Endothelial cell of umbilical vein (primary cell): ENCODE results near the gene SLC7A8. TPM values are rescaled to one million over a fixed set of nuclear protein-coding genes. Genes with fewer than 3 reads are reported as not detected.

Experiments
- BruUV-seq: library from RNA; stranded (reverse); fragments of 400-500 nt; replicated peaks from 2 replicates; lab custom pipeline; 2021; lab: Mats Ljungman, UMichigan
- CTCF ChIA-PET: fragments of 300-600, 350-600 bp; sonication (Branson Sonifier 250); formaldehyde crosslinking; loops from one replicate; lab custom pipeline; 2021; ENCODE audit warnings: antibody characterized with exemption, inconsistent platforms; lab: Charles Lee
- POLR2A ChIA-PET: fragments of 300-600, 350-600 bp; sonication (Branson Sonifier 250); formaldehyde crosslinking; loops from one replicate; lab custom pipeline; 2021; ENCODE audit warnings: antibody characterized with exemption, inconsistent platforms; lab: Charles Lee
- DNase-seq: peaks from one replicate; pipeline ENCODE4 v3.0.0-alpha.2; 2011; ENCODE audit warnings: low read depth, low spot score
- FAIRE-seq: peaks from 2 replicates; lab custom pipeline; 2011; peaks lifted over from hg19 to GRCh38; lab: Jason Lieb, UNC
- H2AFZ ChIP-seq: 2 replicates; pipeline ENCODE4 v1.6.0; 2012; ENCODE audit warnings: low read depth, low read length, control low read depth, inconsistent platforms
- H3K27ac ChIP-seq: 2 replicates; pipeline ENCODE4 v1.5.1; 2011; ENCODE audit warnings: low read depth, mild to moderate bottlenecking, control low read depth, low read length, moderate library complexity; ENCODE audit not compliant: insufficient read depth
- H3K27me3 ChIP-seq, 2 experiments: 2 replicates each; pipeline versions ENCODE4 v1.6.0 to v1.6.1; 2011; ENCODE audit warnings: low read length in 2 of 2, mixed read lengths in 1 of 2; ENCODE audit not compliant: control insufficient read depth in 2 of 2, insufficient read depth in 2 of 2
- H3K36me3 ChIP-seq, 2 experiments: 2 replicates in 1 of 2; 3 replicates in 1 of 2; pipeline ENCODE4 v1.5.1; 2011; ENCODE audit warnings: low read length in 2 of 2, mild to moderate bottlenecking in 1 of 2, moderate library complexity in 1 of 2; ENCODE audit not compliant: control insufficient read depth in 2 of 2, insufficient read depth in 2 of 2; ENCODE audit errors: extremely low read depth in 1 of 2
- H3K4me1 ChIP-seq: 3 replicates; pipeline ENCODE4 v1.5.1; 2011; ENCODE audit warnings: mild to moderate bottlenecking, low read length; ENCODE audit not compliant: control insufficient read depth, insufficient read depth; ENCODE audit errors: extremely low read depth
- H3K4me2 ChIP-seq: 2 replicates; pipeline ENCODE4 v1.6.1; 2011; ENCODE audit warnings: low read length, control low read depth, mixed read lengths; ENCODE audit not compliant: insufficient read depth
- H3K4me3 ChIP-seq, 3 experiments: fragments of 200-600 bp in 1 of 3; sonication (generic), shearing (Covaris generic) in 1 of 3; replicated peaks in 1 of 3; 2 replicates each; pipeline ENCODE4 v1.5.1; 2011 to 2016; ENCODE audit warnings: control low read depth in 3 of 3, low read length in 3 of 3, mild to moderate bottlenecking in 2 of 3, inconsistent platforms in 1 of 3, low read depth in 1 of 3, moderate library complexity in 1 of 3; ENCODE audit not compliant: insufficient read depth in 1 of 3
- H3K79me2 ChIP-seq: 2 replicates; pipeline ENCODE4 v1.6.0; 2012; ENCODE audit warnings: low read length, inconsistent platforms; ENCODE audit not compliant: control insufficient read depth, insufficient read depth
- H3K9ac ChIP-seq: replicated peaks from 2 replicates; pipeline ENCODE3; 2011; ENCODE audit warnings: low read length, control low read depth; ENCODE audit not compliant: insufficient read depth; ENCODE audit errors: extremely low read depth
- H3K9me1 ChIP-seq: replicated peaks from 3 replicates; pipeline ENCODE4 v1.6.0; 2011; ENCODE audit warnings: mild to moderate bottlenecking, low read length; ENCODE audit not compliant: control insufficient read depth, insufficient read depth; ENCODE audit errors: extremely low read depth
- H3K9me3 ChIP-seq: replicated peaks from 2 replicates; pipeline ENCODE4 v1.5.1; 2012; ENCODE audit warnings: low read length, inconsistent platforms; ENCODE audit not compliant: control insufficient read depth, insufficient read depth
- H4K20me1 ChIP-seq: replicated peaks from 2 replicates; pipeline ENCODE3; 2011; ENCODE audit warnings: mild to moderate bottlenecking, low read length; ENCODE audit not compliant: control insufficient read depth, insufficient read depth; ENCODE audit errors: extremely low read depth
- EZH2 ChIP-seq: IDR thresholded peaks from 2 replicates; pipeline ENCODE4 v1.6.1; 2012; ENCODE audit warnings: borderline replicate concordance, low read depth, mild to moderate bottlenecking, moderate library complexity, low read length, inconsistent platforms; ENCODE audit not compliant: severe bottlenecking
- FOS ChIP-seq: IDR thresholded peaks from 2 replicates; pipeline ENCODE4 v1.6.1; 2011; ENCODE audit warnings: mild to moderate bottlenecking, low read length, moderate library complexity, borderline replicate concordance; ENCODE audit not compliant: insufficient read depth
- GATA2 ChIP-seq: IDR thresholded peaks from 2 replicates; pipeline ENCODE4 v1.7.0; 2011; ENCODE audit warnings: low read depth, mild to moderate bottlenecking, moderate library complexity, mixed read lengths, low read length; ENCODE audit not compliant: insufficient read length, insufficient read depth
- JUN ChIP-seq: IDR thresholded peaks from 2 replicates; pipeline ENCODE4 v1.6.1; 2011; ENCODE audit warnings: borderline replicate concordance, low read depth; ENCODE audit not compliant: insufficient read length, insufficient read depth
- MYC ChIP-seq: IDR thresholded peaks from one replicate; pipeline ENCODE4 v1.6.1; 2011; ENCODE audit warnings: mild to moderate bottlenecking, low read depth, low read length
- POLR2A ChIP-seq: IDR thresholded peaks from 2 replicates; pipeline ENCODE4 v1.6.1; 2012; ENCODE audit warnings: low read depth, mild to moderate bottlenecking, control low read depth, low read length
- POLR2AphosphoS5 ChIP-seq: IDR thresholded peaks from 2 replicates; pipeline ENCODE4 v1.6.1; 2012; ENCODE audit warnings: low read depth, mild to moderate bottlenecking, control low read depth, low read length, moderate library complexity; ENCODE audit not compliant: insufficient read depth
- dilution Hi-C: fragments of 300-500 bp; cut with MboI; formaldehyde crosslinking; loops from one replicate; pipeline ENCODE4 v1.15.0; 2019; ENCODE audit warnings: low sequenced_read_pairs; ENCODE audit not compliant: extremely low pct_ligation_motif_present
- intact Hi-C: fragments of 100-400 bp; cut with micrococcal nuclease; formaldehyde crosslinking; loops from one replicate; pipeline ENCODE4 v1.10.0; 2022
- polyA plus RNA-seq, 4 experiments: library from polyadenylated mRNA; depleted of rRNA in 3 of 4; stranded (reverse) in 3 of 4; unstranded in 1 of 4; fragments of >200 nt; gene quantifications; 2 replicates each; pipeline versions ENCODE4 v1.2.1 to v1.2.3, GENCODE V29; 2011 to 2012; ENCODE audit warnings: missing spikeins in 1 of 4
- total RNA-seq: library from RNA; stranded (reverse); gene quantifications from 2 replicates; pipeline ENCODE4 v1.2.3, GENCODE V29; 2021
- TF ChIP-seq, protein P1 (sequence below): IDR thresholded peaks from 2 replicates; pipeline ENCODE4 v1.6.1; 2011; ENCODE audit not compliant: insufficient read depth, insufficient read length
- TF ChIP-seq, protein P2 (sequence below), 2 donors: IDR thresholded peaks; 1 replicate in 1 of 2; 2 replicates in 1 of 2; pipeline ENCODE4 v1.5.1; 2011; ENCODE audit warnings: low read length in 2 of 2, mild to moderate bottlenecking in 2 of 2, moderate library complexity in 2 of 2, control low read depth in 1 of 2, inconsistent platforms in 1 of 2, low read depth in 1 of 2; ENCODE audit not compliant: insufficient read depth in 1 of 2; ENCODE audit errors: extremely low read depth in 1 of 2

The SLC7A8 gene
- total and polyA plus RNA-seq, 2 donors (not counting 3 experiments of a cell fraction or from before 2014, with no cell fraction given) = 0.76 to 1.1 TPM

DNA sequence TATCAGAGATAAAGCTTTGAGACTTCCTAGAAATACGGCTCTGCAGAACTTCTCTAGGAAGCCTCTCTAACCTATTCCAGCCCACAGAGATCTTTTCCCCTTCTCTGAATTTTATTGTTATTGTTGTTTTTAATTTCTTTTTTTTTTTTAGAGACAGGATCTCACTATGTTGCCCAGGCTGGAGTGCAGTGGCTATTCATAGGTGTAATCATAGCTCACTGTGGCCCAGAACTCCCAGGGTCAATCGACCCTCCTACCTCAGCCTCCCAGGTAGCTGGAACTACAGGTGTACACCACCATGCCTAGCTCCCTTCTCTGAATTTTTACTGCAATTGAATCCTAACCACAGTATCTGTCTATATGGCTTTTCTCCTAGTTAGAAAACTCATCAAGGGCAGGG is 19.6 kb downstream of the SLC7A8 start:
- TF ChIP-seq, protein P1, sequence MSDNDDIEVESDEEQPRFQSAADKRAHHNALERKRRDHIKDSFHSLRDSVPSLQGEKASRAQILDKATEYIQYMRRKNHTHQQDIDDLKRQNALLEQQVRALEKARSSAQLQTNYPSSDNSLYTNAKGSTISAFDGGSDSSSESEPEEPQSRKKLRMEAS = no peak
- TF ChIP-seq POLR2A = no peak
- TF ChIP-seq FOS = no peak
- no peak for TF ChIP-seq POLR2AphosphoS5
- no peak for TF ChIP-seq JUN
- TF ChIP-seq GATA2 = no peak
- TF ChIP-seq EZH2 = no peak
- TF ChIP-seq MYC = no peak
- TF ChIP-seq, protein P2, sequence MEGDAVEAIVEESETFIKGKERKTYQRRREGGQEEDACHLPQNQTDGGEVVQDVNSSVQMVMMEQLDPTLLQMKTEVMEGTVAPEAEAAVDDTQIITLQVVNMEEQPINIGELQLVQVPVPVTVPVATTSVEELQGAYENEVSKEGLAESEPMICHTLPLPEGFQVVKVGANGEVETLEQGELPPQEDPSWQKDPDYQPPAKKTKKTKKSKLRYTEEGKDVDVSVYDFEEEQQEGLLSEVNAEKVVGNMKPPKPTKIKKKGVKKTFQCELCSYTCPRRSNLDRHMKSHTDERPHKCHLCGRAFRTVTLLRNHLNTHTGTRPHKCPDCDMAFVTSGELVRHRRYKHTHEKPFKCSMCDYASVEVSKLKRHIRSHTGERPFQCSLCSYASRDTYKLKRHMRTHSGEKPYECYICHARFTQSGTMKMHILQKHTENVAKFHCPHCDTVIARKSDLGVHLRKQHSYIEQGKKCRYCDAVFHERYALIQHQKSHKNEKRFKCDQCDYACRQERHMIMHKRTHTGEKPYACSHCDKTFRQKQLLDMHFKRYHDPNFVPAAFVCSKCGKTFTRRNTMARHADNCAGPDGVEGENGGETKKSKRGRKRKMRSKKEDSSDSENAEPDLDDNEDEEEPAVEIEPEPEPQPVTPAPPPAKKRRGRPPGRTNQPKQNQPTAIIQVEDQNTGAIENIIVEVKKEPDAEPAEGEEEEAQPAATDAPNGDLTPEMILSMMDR (IDR thresholded peaks at IDR 0.05; ENCODE audit: extremely low read depth in 1 of 2, insufficient read depth in 1 of 2, low read depth in 1 of 2, low read length in 2 of 2) = no peak
- no peaks in the 10 kb centered on the region for H3K36me3 ChIP-seq
- H3K9ac ChIP-seq = no peak overlapping the region
- no peaks in the 10 kb centered on the region for H3K9me1 ChIP-seq
- H3K27ac ChIP-seq = no peak overlapping the region
- ChIA-PET CTCF (interaction anchor here (0.9 to 5.3 kb wide), 4 partner anchors 9 to 43 kb away, joined by 3 to 34 read pairs (median 4); no protein-coding TSS in a partner anchor), POLR2A (no interaction called here)
- H3K4me3 ChIP-seq = no peak overlapping the region
- no peak overlapping the region for H2AFZ ChIP-seq
- no peak for DNase-seq
- no peaks in the 10 kb centered on the region for H4K20me1 ChIP-seq
- H3K9me3 ChIP-seq = no peaks in the 10 kb centered on the region
- H3K79me2 ChIP-seq = no peaks in the 10 kb centered on the region
- FAIRE-seq = no peak
- H3K27me3 ChIP-seq = peaks cover 0 to 7% of the 10 kb centered on the region in 2 experiments
- BruUV-seq = no TSS peak
- H3K4me1 ChIP-seq = no peaks in the 10 kb centered on the region
- H3K4me2 ChIP-seq = no peak overlapping the region
- dilution Hi-C loops (no loop called here), intact Hi-C loops (no loop called here)
